Breast epithelium (tissue), 4 donors: ENCODE measurements around the gene FSHR. TPM values are rescaled to one million over a fixed set of nuclear protein-coding genes. Genes with fewer than 3 reads are reported as not detected.

Experiments used
- DNase-seq, 2 donors: peaks; one replicate each; pipeline ENCODE4 v3.0.0-alpha.2; 2019; ENCODE audit warnings: low spot score in 2 of 2
- H3K27ac ChIP-seq, 2 donors: fragments of 200-600 bp; sonication (generic) in 1 of 2; one replicate each; pipeline ENCODE4 v1.5.1; 2016 to 2019; ENCODE audit warnings: mild to moderate bottlenecking in 1 of 2
- H3K27me3 ChIP-seq, 2 donors: fragments of 200-600 bp; sonication (generic) in 1 of 2; one replicate each; pipeline versions ENCODE4 v1.5.1 to v1.6.0; 2017 to 2019; ENCODE audit warnings: control low read depth in 1 of 2, mild to moderate bottlenecking in 1 of 2
- H3K36me3 ChIP-seq: fragments of 200-600 bp; one replicate; pipeline ENCODE4 v1.5.1; 2019
- H3K4me1 ChIP-seq, 2 donors: fragments of 200-600 bp; sonication (generic); one replicate each; pipeline ENCODE4 v1.5.1; 2016 to 2019; ENCODE audit warnings: control low read depth in 1 of 2
- H3K4me3 ChIP-seq, 3 donors: fragments of 200-600 bp; sonication (generic); 1 replicate in 2 of 3; 2 replicates in 1 of 3; pipeline ENCODE4 v1.5.1; 2016 to 2019; ENCODE audit warnings: mild to moderate bottlenecking in 3 of 3, moderate library complexity in 2 of 3
- H3K9me3 ChIP-seq, 2 donors: fragments of 200-600 bp; sonication (generic) in 1 of 2; one replicate each; pipeline ENCODE4 v1.5.1; 2016 to 2019; ENCODE audit warnings: control low read depth in 1 of 2
- POLR2A ChIP-seq: fragments of 450-650 bp; IDR thresholded peaks from one replicate; pipeline ENCODE4 v1.6.1; 2016; ENCODE audit warnings: antibody characterized with exemption, mild to moderate bottlenecking, moderate library complexity
- POLR2AphosphoS5 ChIP-seq, 3 donors: sonication (generic); formaldehyde crosslinking; IDR thresholded peaks; one replicate each; pipeline ENCODE4 v1.6.1; 2017; ENCODE audit warnings: antibody characterized with exemption in 3 of 3
- intact Hi-C: fragments of 100-400 bp; cut with DNase I; formaldehyde crosslinking; loops from one replicate; pipeline ENCODE4 v1.15.1; 2023; ENCODE audit warnings: low total_unique reads
- total RNA-seq, 3 donors: library from RNA; depleted of rRNA; stranded (reverse); fragments of >200 nt; gene quantifications; one replicate each; pipeline ENCODE4 v1.1.0, GENCODE V29; 2016
- TF ChIP-seq, protein P1 (sequence below), 3 donors: fragments of 450-650 bp; IDR thresholded peaks; one replicate each; pipeline ENCODE4 v1.5.1; 2016 to 2017; ENCODE audit warnings: antibody characterized with exemption in 3 of 3, mild to moderate bottlenecking in 3 of 3, moderate library complexity in 3 of 3

Gene FSHR
- total RNA-seq, 3 donors from 2014 or later, result not detected

DNA sequence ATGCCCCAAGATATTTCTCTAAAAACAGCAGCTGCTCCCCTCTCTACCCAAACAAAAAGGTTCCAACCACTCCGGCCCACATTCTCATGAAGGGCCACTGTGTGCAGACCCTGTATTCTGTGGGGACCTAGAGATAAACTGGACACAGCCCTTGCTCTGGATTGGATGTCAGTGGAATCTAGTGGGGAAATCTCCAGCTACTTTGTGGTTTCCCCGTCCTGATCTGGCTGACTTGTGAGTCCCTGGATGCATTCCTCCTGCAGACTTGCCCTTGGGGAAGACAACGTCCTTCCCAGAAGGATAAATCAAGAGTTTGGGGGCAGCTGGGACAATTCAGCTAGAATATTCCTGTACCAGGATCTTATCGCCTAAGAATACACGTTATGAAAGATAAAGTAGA lies 151.1 kb downstream of the FSHR start:
- Histone ChIP-seq H3K9me3 (no peaks in the 10 kb centered on the region), H3K36me3 (no peaks in the 10 kb centered on the region), H3K4me1 (no peaks in the 10 kb centered on the region), H3K27ac (no peak overlapping the region), H3K27me3 (no peaks in the 10 kb centered on the region), H3K4me3 (no peak overlapping the region)
- no peak for DNase-seq
- TF ChIP-seq POLR2A (no peak), POLR2AphosphoS5 (IDR thresholded peaks at IDR 0.05) (no peak)
- TF ChIP-seq, protein P1, sequence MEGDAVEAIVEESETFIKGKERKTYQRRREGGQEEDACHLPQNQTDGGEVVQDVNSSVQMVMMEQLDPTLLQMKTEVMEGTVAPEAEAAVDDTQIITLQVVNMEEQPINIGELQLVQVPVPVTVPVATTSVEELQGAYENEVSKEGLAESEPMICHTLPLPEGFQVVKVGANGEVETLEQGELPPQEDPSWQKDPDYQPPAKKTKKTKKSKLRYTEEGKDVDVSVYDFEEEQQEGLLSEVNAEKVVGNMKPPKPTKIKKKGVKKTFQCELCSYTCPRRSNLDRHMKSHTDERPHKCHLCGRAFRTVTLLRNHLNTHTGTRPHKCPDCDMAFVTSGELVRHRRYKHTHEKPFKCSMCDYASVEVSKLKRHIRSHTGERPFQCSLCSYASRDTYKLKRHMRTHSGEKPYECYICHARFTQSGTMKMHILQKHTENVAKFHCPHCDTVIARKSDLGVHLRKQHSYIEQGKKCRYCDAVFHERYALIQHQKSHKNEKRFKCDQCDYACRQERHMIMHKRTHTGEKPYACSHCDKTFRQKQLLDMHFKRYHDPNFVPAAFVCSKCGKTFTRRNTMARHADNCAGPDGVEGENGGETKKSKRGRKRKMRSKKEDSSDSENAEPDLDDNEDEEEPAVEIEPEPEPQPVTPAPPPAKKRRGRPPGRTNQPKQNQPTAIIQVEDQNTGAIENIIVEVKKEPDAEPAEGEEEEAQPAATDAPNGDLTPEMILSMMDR (IDR thresholded peaks at IDR 0.05), result no peak
- intact Hi-C loops, result no loop called here

DNA sequence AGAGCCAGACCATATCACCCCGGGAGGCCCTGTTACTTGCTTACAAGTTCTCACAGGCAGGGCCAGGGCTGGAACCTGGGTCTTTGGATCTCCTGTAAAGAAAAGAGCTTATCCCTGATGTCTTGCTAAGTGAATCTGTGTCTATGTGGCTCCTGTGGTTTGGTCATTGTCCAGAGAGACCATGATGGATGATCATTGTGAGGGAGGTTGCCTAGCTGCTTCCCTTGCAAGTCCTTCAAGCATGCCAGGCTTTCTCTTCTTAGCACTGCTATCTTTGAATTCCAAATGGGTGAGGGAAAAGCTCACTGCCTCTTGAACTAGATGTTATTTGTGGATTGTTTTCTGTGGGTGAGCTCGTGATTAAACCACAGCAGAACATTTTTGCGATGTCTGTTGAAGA lies 151.6 kb downstream of the FSHR start:
- H3K4me1 ChIP-seq, result no peaks in the 10 kb centered on the region
- H3K27me3 ChIP-seq, result no peaks in the 10 kb centered on the region
- no peaks in the 10 kb centered on the region for H3K9me3 ChIP-seq
- no peaks in the 10 kb centered on the region for H3K36me3 ChIP-seq
- H3K4me3 ChIP-seq, result no peak overlapping the region
- intact Hi-C loops, result no loop called here
- no peak for DNase-seq
- TF ChIP-seq POLR2AphosphoS5 (IDR thresholded peaks at IDR 0.05), result no peak
- TF ChIP-seq, protein P1 (IDR thresholded peaks at IDR 0.05), result no peak
- no peak for TF ChIP-seq POLR2A
- no peak overlapping the region for H3K27ac ChIP-seq

DNA sequence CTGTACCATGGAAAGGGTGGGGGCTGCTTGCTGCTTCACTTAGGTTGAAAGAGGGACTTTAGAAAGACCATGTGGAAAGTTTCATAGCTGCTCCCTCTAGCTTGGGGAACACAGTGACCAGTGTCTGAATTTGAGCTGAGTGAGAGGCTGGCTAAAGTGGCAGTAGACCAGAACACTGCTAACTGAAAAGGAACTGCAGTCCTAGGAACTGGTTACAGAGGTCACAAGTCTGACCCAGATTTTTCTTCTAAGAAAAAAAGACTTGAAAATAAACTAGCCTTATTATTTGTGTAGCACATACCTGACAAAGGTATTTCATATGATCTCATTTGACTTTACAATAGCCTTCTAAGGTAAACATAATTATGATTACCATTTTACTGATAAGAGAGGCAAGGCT lies 153.6 kb downstream of the FSHR start:
- Histone ChIP-seq H3K9me3 (no peaks in the 10 kb centered on the region), H3K4me3 (no peak overlapping the region), H3K27me3 (no peaks in the 10 kb centered on the region), H3K27ac (no peak overlapping the region), H3K4me1 (no peaks in the 10 kb centered on the region), H3K36me3 (no peaks in the 10 kb centered on the region)
- intact Hi-C loops, result no loop called here
- no peak for DNase-seq
- TF ChIP-seq, protein P1 (IDR thresholded peaks at IDR 0.05), result no peak
- no peak for TF ChIP-seq POLR2A
- no peak for TF ChIP-seq POLR2AphosphoS5 (IDR thresholded peaks at IDR 0.05)

DNA sequence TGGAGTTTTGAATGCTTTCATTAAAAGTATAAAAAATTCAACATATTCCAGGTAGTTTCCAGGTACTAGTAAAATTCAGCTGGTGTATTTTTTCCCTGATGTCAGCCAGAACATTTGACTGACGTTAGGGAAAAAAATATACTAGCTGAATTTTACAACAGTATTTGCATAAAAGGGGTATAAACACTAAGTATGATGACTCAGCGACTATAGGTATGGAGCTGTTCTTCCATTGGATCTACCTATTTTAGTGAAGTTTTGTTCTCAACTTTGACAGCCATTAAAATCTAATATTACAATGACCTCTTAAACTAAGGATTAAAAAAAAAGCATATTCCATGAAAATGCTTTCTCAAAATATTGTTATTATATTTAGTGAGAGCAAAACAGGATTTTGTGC lies 155.9 kb downstream of the FSHR start:
- Histone ChIP-seq H3K27ac (no peak overlapping the region), H3K36me3 (no peaks in the 10 kb centered on the region), H3K4me1 (no peaks in the 10 kb centered on the region), H3K9me3 (no peaks in the 10 kb centered on the region), H3K4me3 (no peak overlapping the region), H3K27me3 (no peaks in the 10 kb centered on the region)
- intact Hi-C loops, result no loop called here
- no peak for TF ChIP-seq POLR2AphosphoS5 (IDR thresholded peaks at IDR 0.05)
- no peak for DNase-seq

DNA sequence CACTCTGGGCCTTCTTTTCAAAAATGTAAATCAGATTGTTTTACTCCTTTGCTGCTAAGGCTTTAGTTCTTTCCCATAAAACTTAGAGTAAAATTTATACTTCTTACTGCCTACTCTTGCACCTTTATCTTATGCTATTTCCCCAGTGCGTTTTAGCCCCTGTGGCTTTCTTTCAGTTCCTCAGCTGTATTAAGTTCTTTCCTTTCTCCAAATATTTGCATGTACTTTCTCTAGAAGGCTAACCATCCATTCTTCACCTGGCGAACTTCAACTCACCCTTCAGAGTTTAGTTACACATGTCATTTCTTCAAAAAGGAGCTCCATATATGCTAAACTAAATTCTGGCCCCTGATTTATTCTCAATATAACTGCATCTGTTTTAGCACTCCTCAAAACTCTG lies 160.7 kb downstream of the FSHR start:
- H3K27ac ChIP-seq, result no peak overlapping the region
- no peaks in the 10 kb centered on the region for H3K9me3 ChIP-seq
- no peaks in the 10 kb centered on the region for H3K36me3 ChIP-seq
- no peak for TF ChIP-seq POLR2AphosphoS5 (IDR thresholded peaks at IDR 0.05)
- no peak for TF ChIP-seq POLR2A
- TF ChIP-seq, protein P1 (IDR thresholded peaks at IDR 0.05), result no peak
- no peak overlapping the region for H3K4me3 ChIP-seq
- H3K4me1 ChIP-seq, result no peaks in the 10 kb centered on the region
- intact Hi-C loops, result no loop called here
- H3K27me3 ChIP-seq, result no peaks in the 10 kb centered on the region
- no peak for DNase-seq
